Neutrophil (primary cell): Measurements from ENCODE around the gene CYP2C9.
"Not testable (repeated sequence)": the region's sequence is repeated elsewhere in the genome, so short reads cannot be mapped to it uniquely, and the experiment has no call there.

Experiments
- H3K27ac ChIP-seq: fragments of 200-600 bp; sonication (generic); 2 replicates; pipeline ENCODE4 v1.5.1; 2016; ENCODE audit warnings: mild to moderate bottlenecking, moderate library complexity
- H3K27me3 ChIP-seq: fragments of 200-600 bp; sonication (generic); 2 replicates; pipeline ENCODE4 v1.6.0; 2016; ENCODE audit warnings: mild to moderate bottlenecking
- H3K36me3 ChIP-seq: fragments of 200-600 bp; sonication (generic); 2 replicates; pipeline ENCODE4 v1.5.1; 2017
- H3K4me1 ChIP-seq, 2 experiments: fragments of 200-600 bp in 1 of 2; sonication (generic) in 1 of 2; 1 replicate in 1 of 2; 2 replicates in 1 of 2; pipeline versions ENCODE4 v1.5.1 to v1.6.1; 2013 to 2016; ENCODE audit warnings: low read depth in 1 of 2, low read length in 1 of 2, mild to moderate bottlenecking in 1 of 2, moderate library complexity in 1 of 2; ENCODE audit not compliant: control insufficient read depth in 1 of 2, insufficient read depth in 1 of 2
- H3K4me3 ChIP-seq, 2 experiments: fragments of 200-600 bp in 1 of 2; sonication (generic) in 1 of 2; 1 replicate in 1 of 2; 2 replicates in 1 of 2; pipeline ENCODE4 v1.5.1; 2013 to 2016; ENCODE audit warnings: low read depth in 1 of 2, low read length in 1 of 2, mild to moderate bottlenecking in 1 of 2, moderate library complexity in 1 of 2
- H3K9me3 ChIP-seq: fragments of 200-600 bp; sonication (generic); 2 replicates; pipeline ENCODE4 v1.5.1; 2016
- CTCF ChIP-seq: fragments of 200-600 bp; sonication (generic); IDR thresholded peaks from 2 replicates; pipeline ENCODE4 v1.5.1; 2016; ENCODE audit warnings: antibody characterized with exemption

The CYP2C9 gene

GRCh38 chr10:94916423-94916822, 22.0 kb upstream of the CYP2C9 start:
- no peak for TF ChIP-seq CTCF
- H3K27me3 ChIP-seq, result no peaks in the 10 kb centered on the region
- no peak overlapping the region for H3K4me3 ChIP-seq
- H3K36me3 ChIP-seq, result no peaks in the 10 kb centered on the region
- H3K27ac ChIP-seq, result no peak overlapping the region
- H3K9me3 ChIP-seq, result no peaks in the 10 kb centered on the region
- H3K4me1 ChIP-seq, result no peaks in the 10 kb centered on the region

- no peaks in the 10 kb centered on the region for H3K9me3 ChIP-seq
- no peak overlapping the region for H3K27ac ChIP-seq
- H3K4me3 ChIP-seq, result no peak overlapping the region
- H3K4me1 ChIP-seq, result no peaks in the 10 kb centered on the region
- no peaks in the 10 kb centered on the region for H3K36me3 ChIP-seq
- TF ChIP-seq CTCF, result no peak
- H3K27me3 ChIP-seq, result no peaks in the 10 kb centered on the region
Observed at GRCh38 chr10:94936721-94937120, 1.7 kb upstream of the CYP2C9 start.

- not testable (repeated sequence) for H3K27me3 ChIP-seq
Observed at GRCh38 chr10:94943432-94944103, 5.1 kb downstream of the CYP2C9 start.

GRCh38 chr10:94946181-94946580, 7.7 kb downstream of the CYP2C9 start:
- not testable (repeated sequence) for H3K4me3 ChIP-seq, H3K27me3 ChIP-seq, H3K4me1 ChIP-seq, H3K27ac ChIP-seq, H3K36me3 ChIP-seq
- H3K9me3 ChIP-seq, result peaks cover 12% of the 10 kb centered on the region

More at GRCh38 chr10:94943432-94944103, 5.1 kb downstream of the CYP2C9 start:
- H3K36me3 ChIP-seq, H3K4me1 ChIP-seq, H3K4me3 ChIP-seq, H3K27ac ChIP-seq: not testable (repeated sequence)
- H3K9me3 ChIP-seq, result peaks cover 12% of the 10 kb centered on the region

GRCh38 chr10:94963901-94964300, 25.4 kb downstream of the CYP2C9 start:
- Histone ChIP-seq H3K36me3 (no peaks in the 10 kb centered on the region), H3K4me3 (no peak overlapping the region), H3K9me3 (no peaks in the 10 kb centered on the region), H3K27ac (no peak overlapping the region), H3K27me3 (no peaks in the 10 kb centered on the region), H3K4me1 (no peaks in the 10 kb centered on the region)
- TF ChIP-seq CTCF, result no peak

GRCh38 chr10:94983555-94983954, 45.1 kb downstream of the CYP2C9 start:
- H3K9me3 ChIP-seq, result no peaks in the 10 kb centered on the region
- H3K36me3 ChIP-seq, result no peaks in the 10 kb centered on the region
- H3K4me3 ChIP-seq, result no peak overlapping the region
- TF ChIP-seq CTCF, result no peak
- no peak overlapping the region for H3K27ac ChIP-seq
- H3K4me1 ChIP-seq, result no peaks in the 10 kb centered on the region
- no peaks in the 10 kb centered on the region for H3K27me3 ChIP-seq

- H3K27ac ChIP-seq, result no peak overlapping the region
- H3K4me1 ChIP-seq, result no peaks in the 10 kb centered on the region
- no peaks in the 10 kb centered on the region for H3K36me3 ChIP-seq
- peaks cover 4% of the 10 kb centered on the region for H3K9me3 ChIP-seq
- H3K27me3 ChIP-seq, result no peaks in the 10 kb centered on the region
- no peak for TF ChIP-seq CTCF
- H3K4me3 ChIP-seq, result no peak overlapping the region
Observed at GRCh38 chr10:94989192-94989591, 50.7 kb downstream of the CYP2C9 start.
